Mesodermal cell (in vitro differentiated cells): ENCODE data around the gene PPP2R2C.

Experiments
- H3K27ac ChIP-seq: 2 replicates; pipeline ENCODE4 v1.7.0; 2013; ENCODE audit warnings: mild to moderate bottlenecking, low read depth, low read length, moderate library complexity; ENCODE audit not compliant: severe bottlenecking
- H3K36me3 ChIP-seq: 2 replicates; pipeline ENCODE4 v1.7.1; 2013; ENCODE audit warnings: mild to moderate bottlenecking, low read length, moderate library complexity; ENCODE audit not compliant: control insufficient read depth, insufficient read depth
- H3K4me1 ChIP-seq: one replicate; pipeline ENCODE4 v1.7.1; 2013; ENCODE audit warnings: mild to moderate bottlenecking, low read length; ENCODE audit not compliant: insufficient read depth, control insufficient read depth, poor library complexity, severe bottlenecking
- H3K4me3 ChIP-seq: 2 replicates; pipeline ENCODE4 v1.7.0; 2013; ENCODE audit warnings: low read length, control low read depth, mild to moderate bottlenecking; ENCODE audit not compliant: insufficient read depth, poor library complexity, severe bottlenecking; ENCODE audit errors: extremely low read depth
- H3K9me3 ChIP-seq: 2 replicates; pipeline ENCODE4 v1.7.1; 2013; ENCODE audit warnings: mild to moderate bottlenecking, low read length, moderate library complexity; ENCODE audit not compliant: control insufficient read depth
- WGBS, 2 experiments: methylation state at CpG; one replicate each; pipeline ENCODE4 v1.1.5; 2013; ENCODE audit warnings: missing lambda C conversion rate in 2 of 2; ENCODE audit not compliant: insufficient coverage in 2 of 2; 5-methylcytosine and 5-hydroxymethylcytosine counted together

The PPP2R2C gene

DNA sequence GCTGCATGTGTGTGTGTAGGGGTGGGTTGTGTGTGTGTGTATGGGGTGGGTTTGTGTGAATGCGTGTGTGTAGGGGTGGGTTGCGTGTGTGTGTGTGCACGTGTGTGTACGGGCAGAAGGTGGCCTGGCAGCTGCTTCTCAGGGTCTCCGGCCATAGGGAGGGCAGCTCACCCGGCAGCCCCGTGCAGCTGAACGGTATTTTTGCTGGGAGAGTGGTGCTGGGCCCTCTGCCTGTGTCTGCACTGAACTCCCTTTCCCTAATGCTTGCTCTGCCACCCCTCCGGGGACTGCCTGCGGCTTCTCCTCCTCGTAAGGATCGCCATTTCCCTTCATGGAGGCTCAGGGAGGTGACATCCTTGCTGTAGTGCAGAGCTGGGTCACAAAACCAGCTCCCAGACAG, 172.5 kb downstream of the PPP2R2C start:
- 95% methylated on average over 6 to 12 of the region's 12 CpGs for WGBS, 2 experiments
- H3K36me3 ChIP-seq = peaks cover 35% of the 10 kb centered on the region

DNA sequence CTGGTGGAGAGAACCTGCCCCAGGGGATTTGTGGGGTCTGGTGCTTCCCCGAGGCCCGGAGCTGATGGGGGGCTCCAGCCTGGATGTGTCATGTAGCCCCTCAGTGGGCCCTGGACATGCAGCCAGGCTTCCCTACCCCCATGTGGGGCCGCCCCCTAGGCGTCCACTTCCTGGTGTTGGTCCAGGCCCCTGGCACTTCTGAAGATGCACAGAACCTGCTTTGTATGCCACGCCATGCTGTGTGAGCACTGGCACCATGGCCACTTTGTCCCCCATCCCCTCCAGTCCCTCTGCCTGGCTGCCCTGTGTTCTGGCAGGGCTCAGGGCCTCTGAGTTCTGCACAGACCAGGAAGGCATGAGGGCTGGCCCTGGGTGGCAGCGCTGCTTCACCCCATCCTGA, 173.6 kb downstream of the PPP2R2C start:
- Histone ChIP-seq H3K27ac (no peak overlapping the region), H3K4me1 (no peaks in the 10 kb centered on the region), H3K36me3 (peaks cover 37% of the 10 kb centered on the region), H3K9me3 (no peaks in the 10 kb centered on the region), H3K4me3 (no peak overlapping the region)
- WGBS, 2 experiments = 91 to 97% methylated on average over 5 to 6 of the region's 6 CpGs

More for the DNA sequence above, 172.5 kb downstream of the PPP2R2C start:
- Histone ChIP-seq H3K9me3 (no peaks in the 10 kb centered on the region), H3K4me1 (no peaks in the 10 kb centered on the region), H3K27ac (no peak overlapping the region), H3K4me3 (no peak overlapping the region)

DNA sequence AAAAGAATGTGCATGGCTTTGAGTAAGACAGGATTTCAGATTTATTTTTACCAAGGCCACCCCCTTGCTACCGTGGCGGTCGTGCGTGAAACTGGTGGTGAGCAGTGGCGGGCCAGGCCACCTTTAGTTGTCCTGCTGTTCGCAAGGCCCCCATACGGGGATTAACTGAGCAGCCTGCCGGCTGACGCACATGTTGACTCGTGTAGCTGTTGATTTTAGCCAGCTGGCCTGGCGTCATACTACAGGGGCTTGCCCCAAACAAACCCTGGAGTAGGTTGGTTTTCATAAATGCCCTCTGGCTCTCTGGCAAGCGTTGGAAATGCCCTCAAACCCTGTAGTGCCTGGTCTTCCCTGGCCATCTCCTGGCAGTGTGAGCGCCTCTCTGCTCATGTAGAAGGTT, 174.4 kb downstream of the PPP2R2C start:
- no peaks in the 10 kb centered on the region for H3K9me3 ChIP-seq
- no peak overlapping the region for H3K4me3 ChIP-seq
- no peaks in the 10 kb centered on the region for H3K4me1 ChIP-seq
- H3K36me3 ChIP-seq = peaks cover 41% of the 10 kb centered on the region
- 89 to 92% methylated on average over 11 of the region's 13 CpGs for WGBS, 2 experiments
- H3K27ac ChIP-seq = no peak overlapping the region

DNA sequence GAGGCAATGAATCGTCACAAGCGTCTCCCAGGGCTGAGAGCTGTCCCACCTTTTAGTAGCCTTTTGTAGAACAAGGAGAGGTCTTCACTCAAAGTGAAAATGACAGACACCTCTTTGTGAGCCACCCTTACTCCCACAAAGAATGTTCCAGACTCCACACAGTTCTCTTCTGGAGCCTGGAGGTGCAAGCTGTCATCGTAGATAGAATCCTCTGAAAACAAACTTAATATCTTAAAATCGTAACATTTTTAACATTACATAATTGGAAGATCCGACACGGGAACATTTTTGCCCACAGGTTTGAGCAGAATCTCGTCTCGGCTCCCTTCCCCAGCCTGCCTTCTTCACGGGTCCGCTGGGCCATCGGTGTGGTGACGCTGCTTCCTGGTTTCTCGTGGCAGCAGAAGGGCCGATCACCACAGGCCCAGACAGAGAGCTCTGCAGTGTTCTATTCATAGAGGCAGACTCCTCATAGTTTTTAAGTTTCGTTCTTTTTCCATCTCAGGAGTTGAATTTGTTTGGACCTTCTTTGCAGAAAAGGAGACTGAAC, 175.1 kb downstream of the PPP2R2C start:
- no peaks in the 10 kb centered on the region for H3K4me1 ChIP-seq
- H3K36me3 ChIP-seq = peaks cover 36% of the 10 kb centered on the region
- H3K9me3 ChIP-seq = no peaks in the 10 kb centered on the region
- no peak overlapping the region for H3K27ac ChIP-seq
- no peak overlapping the region for H3K4me3 ChIP-seq
- 86 to 93% methylated on average over 13 to 15 of the region's 15 CpGs for WGBS, 2 experiments

DNA sequence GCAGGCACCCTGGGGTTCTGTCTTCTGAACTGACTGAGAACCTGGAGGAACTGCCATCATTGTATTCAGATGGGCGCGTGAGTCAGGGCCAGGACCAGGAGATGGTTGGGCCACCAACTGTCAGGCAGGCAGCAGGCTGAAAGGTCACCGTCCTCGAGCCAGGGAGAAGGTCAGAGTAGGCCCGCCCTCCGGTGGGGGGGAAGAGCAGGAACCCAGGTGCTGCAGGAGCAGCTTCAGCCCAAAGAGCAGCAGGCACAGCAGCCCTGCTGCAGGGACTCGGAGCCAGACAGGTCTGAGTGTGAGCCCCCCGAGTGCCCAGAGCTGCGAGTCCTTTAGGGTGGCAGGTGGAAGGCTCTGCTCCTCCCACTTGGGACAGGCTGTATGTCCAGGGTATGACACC, 176.4 kb downstream of the PPP2R2C start:
- WGBS, 2 experiments = 94% methylated on average over 8 to 9 of the region's 9 CpGs
- H3K4me3 ChIP-seq = no peak overlapping the region
- no peaks in the 10 kb centered on the region for H3K4me1 ChIP-seq
- no peaks in the 10 kb centered on the region for H3K9me3 ChIP-seq
- H3K36me3 ChIP-seq = peaks cover 31% of the 10 kb centered on the region
- no peak overlapping the region for H3K27ac ChIP-seq

GRCh38 chr4:6295495-6295894, 176.9 kb downstream of the PPP2R2C start:
- H3K36me3 ChIP-seq = peaks cover 34% of the 10 kb centered on the region
- no peak overlapping the region for H3K27ac ChIP-seq
- H3K4me3 ChIP-seq = no peak overlapping the region
- 93 to 98% methylated on average over 12 to 14 of the region's 14 CpGs for WGBS, 2 experiments
- no peaks in the 10 kb centered on the region for H3K4me1 ChIP-seq
- H3K9me3 ChIP-seq = no peaks in the 10 kb centered on the region

GRCh38 chr4:6294705-6295421, 177.6 kb downstream of the PPP2R2C start:
- Histone ChIP-seq H3K9me3 (no peaks in the 10 kb centered on the region), H3K27ac (no peak overlapping the region), H3K36me3 (peaks cover 39% of the 10 kb centered on the region), H3K4me1 (no peaks in the 10 kb centered on the region), H3K4me3 (no peak overlapping the region)
- 97 to 98% methylated on average over 21 to 25 of the region's 27 CpGs for WGBS, 2 experiments

- 91 to 92% methylated on average over 7 to 8 of the region's 8 CpGs for WGBS, 2 experiments
- Histone ChIP-seq H3K4me3 (no peak overlapping the region), H3K36me3 (peaks cover 51% of the 10 kb centered on the region), H3K9me3 (no peaks in the 10 kb centered on the region), H3K4me1 (no peaks in the 10 kb centered on the region), H3K27ac (no peak overlapping the region)
These were observed 178.8 kb downstream of the PPP2R2C start for GRCh38 chr4:6293661-6294060.

- H3K9me3 ChIP-seq = no peaks in the 10 kb centered on the region
- H3K27ac ChIP-seq = no peak overlapping the region
- WGBS, 2 experiments = 90 to 95% methylated on average over 7 to 8 of the region's 8 CpGs
- no peaks in the 10 kb centered on the region for H3K4me1 ChIP-seq
- peaks cover 51% of the 10 kb centered on the region for H3K36me3 ChIP-seq
- H3K4me3 ChIP-seq = no peak overlapping the region
These were observed 179.3 kb downstream of the PPP2R2C start for GRCh38 chr4:6293097-6293445.

DNA sequence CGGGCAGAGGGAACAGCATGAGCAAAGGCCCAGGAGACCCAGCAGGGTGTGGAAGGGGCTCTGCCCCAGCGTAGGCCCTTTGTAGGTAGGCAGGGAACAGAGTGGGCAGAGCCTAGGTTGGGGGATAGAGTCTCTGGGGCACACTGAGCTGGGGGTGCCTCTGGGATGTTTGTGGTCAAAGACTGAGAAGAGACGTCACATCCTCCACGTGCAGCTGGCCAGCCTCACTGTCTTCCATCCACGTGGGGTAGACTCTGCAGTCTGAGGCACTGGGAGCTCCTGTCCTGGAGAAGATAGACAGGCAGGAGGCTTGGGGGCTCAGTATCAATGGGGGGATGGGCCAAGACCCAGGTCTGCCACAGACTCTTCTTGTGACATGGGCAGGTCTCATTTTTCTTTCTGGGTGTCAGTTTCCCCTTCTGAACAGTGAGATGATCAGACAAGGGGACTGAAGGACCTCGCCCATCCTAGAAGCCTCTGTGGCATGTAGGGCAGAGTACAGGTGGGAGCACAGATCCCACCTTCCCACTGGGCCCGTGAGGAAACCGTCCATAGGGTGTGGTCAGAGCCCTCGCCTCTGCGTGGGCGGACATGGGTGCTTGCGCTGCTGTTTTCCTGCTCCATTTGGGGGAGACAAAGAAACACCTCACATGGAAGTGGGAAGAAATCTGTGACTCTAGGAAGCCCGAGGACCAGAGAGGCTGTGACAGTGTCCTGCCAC, 179.9 kb downstream of the PPP2R2C start:
- H3K9me3 ChIP-seq = no peaks in the 10 kb centered on the region
- no peak overlapping the region for H3K27ac ChIP-seq
- peaks cover 51% of the 10 kb centered on the region for H3K36me3 ChIP-seq
- WGBS, 2 experiments = 80 to 93% methylated on average over 9 to 13 of the region's 13 CpGs
- H3K4me1 ChIP-seq = no peaks in the 10 kb centered on the region
- H3K4me3 ChIP-seq = no peak overlapping the region

DNA sequence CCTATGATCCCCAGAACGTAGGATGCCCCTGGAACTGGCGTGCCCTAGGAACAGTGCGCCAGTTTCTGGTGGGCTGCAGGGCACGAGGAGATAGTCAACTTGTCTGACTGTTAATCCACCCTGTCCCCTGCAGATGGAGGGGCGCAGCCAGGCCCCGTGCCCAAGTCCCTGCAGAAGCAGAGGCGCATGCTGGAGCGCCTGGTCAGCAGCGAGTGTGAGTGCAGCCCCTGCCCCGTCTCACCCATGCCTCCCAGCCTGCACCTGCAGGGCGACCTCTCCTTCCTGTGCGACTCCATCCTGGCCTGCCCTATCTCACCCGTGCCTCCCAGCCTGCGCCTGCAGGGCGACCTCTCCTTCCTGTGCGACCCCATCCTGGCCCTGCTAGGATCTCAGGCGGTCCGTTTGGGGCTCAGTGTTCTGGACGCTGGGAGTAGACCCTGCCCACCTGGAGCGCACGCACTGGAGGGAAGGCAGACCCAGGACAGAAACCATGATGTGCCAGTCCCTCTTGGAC, 180.6 kb downstream of the PPP2R2C start:
- no peak overlapping the region for H3K27ac ChIP-seq
- WGBS, 2 experiments = 91% methylated on average over 19 to 21 of the region's 21 CpGs
- H3K4me1 ChIP-seq = no peaks in the 10 kb centered on the region
- no peak overlapping the region for H3K4me3 ChIP-seq
- no peaks in the 10 kb centered on the region for H3K9me3 ChIP-seq
- H3K36me3 ChIP-seq = peaks cover 57% of the 10 kb centered on the region
